ENCODE data around the gene GMDS.

Gene GMDS

DNA sequence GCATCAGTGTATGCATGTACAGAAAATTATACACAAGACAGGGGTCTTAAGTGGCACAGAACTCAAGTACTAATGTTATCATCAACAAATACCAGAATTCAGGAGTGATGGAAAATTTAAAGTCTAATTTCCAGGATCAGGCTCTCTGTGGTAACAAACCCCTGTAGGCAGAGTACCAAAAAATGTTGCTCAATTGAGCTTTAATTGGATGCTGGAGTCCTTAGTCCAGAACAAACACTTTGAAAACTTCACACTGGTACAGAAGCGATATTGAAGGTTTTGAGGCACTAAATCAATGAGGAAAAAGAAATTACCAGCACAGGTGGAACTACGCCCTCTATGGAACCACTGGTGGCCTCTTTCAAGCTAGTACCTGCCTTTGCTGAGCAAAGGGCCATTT is 522.6 kb downstream of the GMDS start:
- H3K27ac Mint-ChIP-seq (ENCODE audit: low read depth) = no peak overlapping the region
- no peak for ATAC-seq (replicated peaks; ENCODE audit: extremely low read depth, poor library complexity, severe bottlenecking)
- DNase-seq (ENCODE audit: low spot score in 2 of 2) = no peak

DNA sequence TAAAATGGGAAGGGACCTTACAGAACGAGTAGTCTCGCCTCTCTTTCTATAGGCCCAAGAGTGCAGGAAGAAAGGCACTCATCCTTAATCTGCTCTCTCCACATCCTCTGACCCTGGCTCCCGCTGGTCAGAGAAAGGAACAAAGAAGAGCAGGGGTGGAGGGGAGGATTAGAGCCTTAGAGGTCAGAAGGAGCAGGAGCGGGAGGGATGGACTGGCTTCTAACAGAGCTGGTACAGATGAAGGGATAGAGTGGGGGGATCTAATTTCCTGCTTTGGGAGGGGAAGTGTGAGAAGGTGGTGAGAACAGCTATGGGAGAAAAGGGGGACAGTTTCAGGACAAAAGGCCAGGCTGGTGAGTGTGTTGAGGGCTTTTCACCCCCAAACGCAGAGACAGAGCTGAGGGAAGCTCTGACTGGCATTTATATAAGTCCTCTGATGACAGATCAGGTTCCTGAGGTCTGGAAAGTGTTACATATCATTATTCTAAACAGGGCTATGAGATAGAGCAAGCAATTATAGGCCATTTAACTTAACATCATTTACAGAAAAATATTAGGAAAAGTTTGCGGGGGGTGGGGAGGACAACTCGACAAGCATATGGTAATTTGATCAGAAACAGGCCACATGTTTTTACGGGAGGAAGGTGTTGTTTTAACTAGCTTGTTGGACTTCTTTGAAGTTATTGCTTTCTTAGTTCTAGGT is 524.6 kb downstream of the GMDS start:
- no peaks in the 10 kb centered on the region for H3K36me3 Mint-ChIP-seq (ENCODE audit: insufficient read depth)
- no peak overlapping the region for H3K4me3 Mint-ChIP-seq

More for the DNA sequence above, 522.6 kb downstream of the GMDS start:
- Mint-ChIP-seq H3K4me1 (no peaks in the 10 kb centered on the region), H3K36me3 (ENCODE audit: insufficient read depth) (peaks cover 2% of the 10 kb centered on the region), H3K4me3 (no peak overlapping the region), H3K9me3 (no peaks in the 10 kb centered on the region), H3K27me3 (no peaks in the 10 kb centered on the region)

DNA sequence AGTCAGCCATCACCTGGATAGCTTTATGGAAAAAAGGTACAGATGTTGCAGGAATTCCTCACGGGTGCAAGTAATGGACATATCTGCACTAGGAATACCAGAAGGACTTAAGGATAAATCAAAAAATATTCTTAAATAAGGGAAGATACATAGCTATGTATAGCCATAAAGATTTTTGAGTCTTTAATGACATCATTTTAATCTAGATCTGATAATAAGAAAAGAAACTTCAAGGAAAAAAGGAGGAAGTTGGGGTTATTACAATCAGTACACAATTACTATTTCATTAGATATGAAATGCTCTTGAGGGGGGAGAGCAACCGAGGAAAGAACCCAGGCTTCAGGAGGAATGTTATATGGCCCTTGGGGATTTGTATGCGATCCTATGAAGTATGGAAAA is 525.5 kb downstream of the GMDS start:
- H3K9me3 Mint-ChIP-seq = no peaks in the 10 kb centered on the region
- ATAC-seq (replicated peaks; ENCODE audit: extremely low read depth, poor library complexity, severe bottlenecking) (no peak), DNase-seq (ENCODE audit: low spot score in 2 of 2) (no peak)
- no peak overlapping the region for H3K4me3 Mint-ChIP-seq
- H3K27me3 Mint-ChIP-seq = no peaks in the 10 kb centered on the region
- H3K27ac Mint-ChIP-seq (ENCODE audit: low read depth) = no peak overlapping the region
- no peaks in the 10 kb centered on the region for H3K36me3 Mint-ChIP-seq (ENCODE audit: insufficient read depth)
- no peaks in the 10 kb centered on the region for H3K4me1 Mint-ChIP-seq

More for the DNA sequence above, 524.6 kb downstream of the GMDS start:
- no peaks in the 10 kb centered on the region for H3K9me3 Mint-ChIP-seq
- ATAC-seq (replicated peaks; ENCODE audit: extremely low read depth, poor library complexity, severe bottlenecking) = no peak
- H3K27me3 Mint-ChIP-seq = no peaks in the 10 kb centered on the region
- no peak overlapping the region for H3K27ac Mint-ChIP-seq (ENCODE audit: low read depth)
- no peaks in the 10 kb centered on the region for H3K4me1 Mint-ChIP-seq
- no peak for DNase-seq (ENCODE audit: low spot score in 2 of 2)

DNA sequence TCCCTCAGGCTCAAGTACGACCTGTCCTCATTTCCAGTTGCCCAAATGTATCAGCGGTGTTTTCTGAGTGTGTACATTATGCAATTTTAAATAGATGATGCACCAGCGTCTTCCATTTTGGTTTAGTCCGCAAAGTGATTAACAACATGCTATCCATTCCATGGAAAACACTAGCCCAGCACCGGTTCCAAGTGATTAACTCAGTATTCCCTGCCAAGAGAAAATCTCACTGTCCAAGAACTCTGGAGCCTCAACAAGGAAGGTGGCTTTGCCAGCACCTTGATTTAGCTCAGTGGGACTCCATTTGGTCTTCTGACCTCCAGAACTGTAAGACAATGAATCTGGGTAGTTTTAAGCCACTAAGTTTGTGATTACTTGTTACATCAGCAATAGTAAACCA is 528.5 kb downstream of the GMDS start:
- no peaks in the 10 kb centered on the region for H3K4me1 Mint-ChIP-seq
- ATAC-seq (replicated peaks; ENCODE audit: extremely low read depth, poor library complexity, severe bottlenecking) (no peak), DNase-seq (ENCODE audit: low spot score in 2 of 2) (no peak)
- H3K27ac Mint-ChIP-seq (ENCODE audit: low read depth) = no peak overlapping the region
- no peak overlapping the region for H3K4me3 Mint-ChIP-seq
- H3K27me3 Mint-ChIP-seq = no peaks in the 10 kb centered on the region
- H3K36me3 Mint-ChIP-seq (ENCODE audit: insufficient read depth) = no peaks in the 10 kb centered on the region
- H3K9me3 Mint-ChIP-seq = no peaks in the 10 kb centered on the region

DNA sequence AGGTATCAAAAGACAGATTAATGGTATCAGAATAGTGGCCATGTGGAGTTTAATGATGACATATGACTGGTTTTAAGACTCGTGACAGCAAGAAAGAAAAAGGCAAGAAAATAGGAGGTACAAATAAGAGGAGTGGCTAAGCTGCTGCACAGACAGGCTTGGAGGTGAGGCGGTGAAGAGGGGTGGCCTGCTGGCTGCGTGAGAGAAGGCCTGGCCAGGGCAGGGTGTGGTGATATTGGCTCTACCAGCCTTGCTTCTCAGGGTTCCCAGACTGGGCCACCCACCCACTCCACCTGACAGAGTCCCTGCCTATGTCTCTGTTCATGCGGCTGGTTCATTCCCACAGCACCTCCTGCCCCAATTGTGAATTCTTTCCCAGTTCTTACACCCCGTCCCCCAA is 529.0 kb downstream of the GMDS start:
- ATAC-seq (replicated peaks; ENCODE audit: extremely low read depth, poor library complexity, severe bottlenecking) = no peak
- H3K36me3 Mint-ChIP-seq (ENCODE audit: insufficient read depth) = no peaks in the 10 kb centered on the region
- H3K27me3 Mint-ChIP-seq = no peaks in the 10 kb centered on the region
- no peak overlapping the region for H3K27ac Mint-ChIP-seq (ENCODE audit: low read depth)
- no peak for DNase-seq (ENCODE audit: low spot score in 2 of 2)
- no peak overlapping the region for H3K4me3 Mint-ChIP-seq
- H3K4me1 Mint-ChIP-seq = no peaks in the 10 kb centered on the region
- H3K9me3 Mint-ChIP-seq = no peaks in the 10 kb centered on the region

DNA sequence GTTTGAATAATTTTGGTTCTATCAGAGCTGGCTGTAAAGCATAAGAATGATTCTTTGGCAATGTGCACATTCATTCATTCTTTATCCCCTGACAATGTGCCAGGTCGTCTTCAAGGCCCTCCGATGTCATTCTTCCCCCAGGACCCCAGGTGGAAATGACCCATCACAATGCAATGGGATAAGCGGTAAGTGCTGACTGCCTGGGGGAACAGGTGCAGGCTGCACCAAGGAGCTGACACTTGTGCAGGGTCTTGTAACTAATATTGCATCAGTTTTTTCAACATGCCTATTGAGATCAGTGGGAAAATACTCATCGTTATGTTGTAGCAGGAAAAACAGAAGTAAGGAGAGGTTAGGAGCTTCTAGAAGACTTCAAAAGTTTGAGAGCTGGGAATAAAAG is 530.1 kb downstream of the GMDS start:
- DNase-seq (ENCODE audit: low spot score in 2 of 2) (no peak), ATAC-seq (replicated peaks; ENCODE audit: extremely low read depth, poor library complexity, severe bottlenecking) (no peak)
- no peaks in the 10 kb centered on the region for H3K27me3 Mint-ChIP-seq
- H3K36me3 Mint-ChIP-seq (ENCODE audit: insufficient read depth) = no peaks in the 10 kb centered on the region
- no peak overlapping the region for H3K27ac Mint-ChIP-seq (ENCODE audit: low read depth)
- no peaks in the 10 kb centered on the region for H3K4me1 Mint-ChIP-seq
- no peaks in the 10 kb centered on the region for H3K9me3 Mint-ChIP-seq
- no peak overlapping the region for H3K4me3 Mint-ChIP-seq

DNA sequence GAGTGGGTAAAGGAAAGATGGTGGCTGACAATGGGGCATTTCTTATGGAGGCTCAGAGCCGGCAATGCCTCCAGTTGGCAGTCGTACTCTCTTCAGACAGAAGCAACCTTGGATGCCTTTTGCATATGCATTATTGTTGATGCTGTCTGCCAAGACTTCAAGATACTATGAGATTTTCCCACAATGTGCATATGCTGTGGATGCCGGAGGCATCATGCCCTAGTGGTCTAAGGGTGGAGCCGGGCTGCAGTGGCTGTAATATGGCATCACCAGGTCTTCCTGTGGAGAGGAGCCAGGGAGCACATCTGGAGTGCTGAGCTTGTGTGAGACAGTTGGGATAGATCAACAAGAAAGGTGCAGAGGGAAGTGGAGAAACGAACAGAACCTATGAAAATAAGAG is 530.8 kb downstream of the GMDS start:
- DNase-seq (ENCODE audit: low spot score in 2 of 2) (no peak), ATAC-seq (replicated peaks; ENCODE audit: extremely low read depth, poor library complexity, severe bottlenecking) (no peak)
- Mint-ChIP-seq H3K4me1 (no peaks in the 10 kb centered on the region), H3K27ac (ENCODE audit: low read depth) (no peak overlapping the region), H3K9me3 (no peaks in the 10 kb centered on the region), H3K27me3 (no peaks in the 10 kb centered on the region), H3K4me3 (no peak overlapping the region), H3K36me3 (ENCODE audit: insufficient read depth) (no peaks in the 10 kb centered on the region)

DNA sequence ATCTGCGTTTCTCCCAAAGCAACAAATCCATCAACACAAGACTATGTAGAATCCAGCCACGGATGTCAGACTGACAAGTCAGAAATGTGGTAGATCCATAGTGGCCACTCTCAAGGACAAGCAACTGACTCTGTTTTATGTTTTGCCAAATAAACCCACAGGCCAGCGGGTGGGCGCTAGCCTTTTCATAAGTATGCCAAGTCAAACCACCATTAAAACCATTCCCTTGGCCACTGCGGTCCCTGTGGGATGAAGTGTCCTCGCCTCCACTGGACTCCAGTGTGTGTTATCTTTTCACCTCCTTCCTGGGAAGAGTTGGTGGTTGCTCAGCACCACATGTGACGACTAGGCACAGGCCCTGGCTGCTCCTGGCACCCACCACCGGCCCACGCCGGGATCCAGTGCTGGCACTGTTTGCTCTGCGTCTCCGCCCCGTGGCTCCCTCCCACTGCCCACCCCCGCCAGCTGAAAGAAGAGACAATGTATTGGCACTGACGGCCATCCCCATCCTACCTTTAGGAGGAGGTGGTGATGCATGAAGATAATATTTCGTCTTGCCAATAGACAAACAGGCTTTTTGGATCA is 532.3 kb downstream of the GMDS start:
- Mint-ChIP-seq H3K9me3 (no peaks in the 10 kb centered on the region), H3K27me3 (no peaks in the 10 kb centered on the region), H3K27ac (ENCODE audit: low read depth) (no peak overlapping the region), H3K4me3 (no peak overlapping the region), H3K4me1 (no peaks in the 10 kb centered on the region), H3K36me3 (ENCODE audit: insufficient read depth) (no peaks in the 10 kb centered on the region)
- ATAC-seq (replicated peaks; ENCODE audit: extremely low read depth, poor library complexity, severe bottlenecking) (no peak), DNase-seq (ENCODE audit: low spot score in 2 of 2) (no peak)

DNA sequence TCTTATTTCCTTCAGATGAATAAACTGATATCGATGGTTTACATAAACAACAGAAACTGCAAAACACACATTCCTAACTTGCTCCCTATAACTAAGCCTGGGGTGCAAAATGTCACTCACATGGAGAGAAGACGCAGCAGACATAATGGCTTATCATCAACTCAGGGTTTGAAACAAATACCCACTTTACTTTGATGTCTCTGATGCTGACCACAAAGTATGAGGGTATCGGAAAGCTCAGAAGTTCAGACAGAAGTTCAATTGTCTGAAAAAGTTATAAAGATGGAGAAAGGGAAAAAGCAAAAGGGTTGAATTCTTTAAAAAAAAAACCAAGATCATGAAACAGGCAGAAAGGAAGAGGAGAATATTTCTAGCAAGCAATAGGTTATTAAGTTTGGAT is 533.0 kb downstream of the GMDS start:
- H3K4me3 Mint-ChIP-seq = no peak overlapping the region

DNA sequence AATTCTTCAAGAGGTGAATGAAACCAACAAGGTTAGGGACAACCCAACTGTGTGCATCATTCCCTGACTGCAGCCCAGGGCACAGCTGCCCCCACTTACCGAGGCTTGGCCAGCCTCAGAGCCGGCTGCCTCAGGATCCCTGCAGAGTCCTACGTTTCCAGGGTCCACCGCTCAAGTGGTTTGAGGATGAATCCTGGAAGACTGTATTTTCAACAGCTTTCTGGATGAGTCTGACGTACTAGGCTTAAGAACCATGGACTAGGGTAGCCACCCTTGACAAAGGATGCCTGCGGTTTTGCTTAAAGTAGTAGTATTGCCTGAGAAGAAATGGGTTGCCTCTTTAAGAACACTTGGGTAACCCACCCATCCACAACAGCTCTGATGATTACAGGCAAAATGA is 534.3 kb downstream of the GMDS start:
- Mint-ChIP-seq H3K4me3 (no peak overlapping the region), H3K36me3 (ENCODE audit: insufficient read depth) (no peaks in the 10 kb centered on the region), H3K27ac (ENCODE audit: low read depth) (no peak overlapping the region), H3K4me1 (no peaks in the 10 kb centered on the region), H3K27me3 (no peaks in the 10 kb centered on the region), H3K9me3 (no peaks in the 10 kb centered on the region)
- ATAC-seq (replicated peaks; ENCODE audit: extremely low read depth, poor library complexity, severe bottlenecking) (no peak), DNase-seq (ENCODE audit: low spot score in 2 of 2) (no peak)

More for the DNA sequence above, 533.0 kb downstream of the GMDS start:
- H3K4me1 Mint-ChIP-seq = no peaks in the 10 kb centered on the region
- H3K27me3 Mint-ChIP-seq = no peaks in the 10 kb centered on the region
- no peak overlapping the region for H3K27ac Mint-ChIP-seq (ENCODE audit: low read depth)
- H3K36me3 Mint-ChIP-seq (ENCODE audit: insufficient read depth) = no peaks in the 10 kb centered on the region
- no peak for DNase-seq (ENCODE audit: low spot score in 2 of 2)
- no peak for ATAC-seq (replicated peaks; ENCODE audit: extremely low read depth, poor library complexity, severe bottlenecking)
- H3K9me3 Mint-ChIP-seq = no peaks in the 10 kb centered on the region

DNA sequence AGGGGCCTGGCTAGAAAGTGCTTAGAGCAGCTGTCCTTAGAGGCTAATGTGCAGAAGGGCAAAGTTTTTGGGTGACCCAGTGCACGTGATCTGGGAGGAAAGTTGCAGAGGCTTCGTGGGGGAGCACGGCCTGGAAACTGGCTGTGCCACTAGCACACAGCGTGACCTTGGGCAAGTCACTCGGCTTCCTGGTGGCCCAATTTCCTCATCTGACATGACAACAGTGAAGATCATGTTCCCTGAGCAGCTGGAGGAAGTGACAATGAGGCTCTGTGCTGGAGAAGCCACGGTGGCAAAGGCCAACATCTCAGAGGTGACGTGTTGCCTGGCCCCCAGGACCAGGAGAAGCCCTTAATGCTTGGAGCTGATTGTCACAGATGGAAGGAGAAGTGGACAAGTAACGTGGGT is 536.2 kb downstream of the GMDS start:
- no peak for DNase-seq (ENCODE audit: low spot score in 2 of 2)
- Mint-ChIP-seq H3K27me3 (no peaks in the 10 kb centered on the region), H3K36me3 (ENCODE audit: insufficient read depth) (no peaks in the 10 kb centered on the region), H3K27ac (ENCODE audit: low read depth) (no peak overlapping the region), H3K4me1 (no peaks in the 10 kb centered on the region), H3K4me3 (no peak overlapping the region), H3K9me3 (no peaks in the 10 kb centered on the region)
- no peak for ATAC-seq (replicated peaks; ENCODE audit: extremely low read depth, poor library complexity, severe bottlenecking)

DNA sequence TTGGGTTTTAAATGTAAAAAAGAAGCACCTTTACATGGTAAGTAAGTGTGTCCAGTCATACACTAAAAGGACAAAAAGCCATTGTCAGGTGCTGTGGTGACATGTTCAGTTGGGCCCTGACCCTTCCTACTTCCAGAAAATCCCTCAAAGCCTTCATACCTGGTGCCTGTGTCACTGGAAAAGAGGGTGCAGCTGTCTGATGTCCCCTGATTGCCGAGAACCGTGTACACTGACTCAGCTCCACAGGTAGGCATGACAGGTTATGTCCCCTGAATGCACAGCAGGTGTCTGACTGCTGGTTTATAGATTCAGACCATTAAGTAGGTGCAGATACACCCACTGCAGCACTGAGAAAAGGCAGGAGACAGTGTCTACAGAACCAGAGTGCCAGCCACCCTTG is 536.6 kb downstream of the GMDS start:
- DNase-seq (ENCODE audit: low spot score in 2 of 2) (no peak), ATAC-seq (replicated peaks; ENCODE audit: extremely low read depth, poor library complexity, severe bottlenecking) (no peak)
- Mint-ChIP-seq H3K27me3 (no peaks in the 10 kb centered on the region), H3K9me3 (no peaks in the 10 kb centered on the region), H3K4me3 (no peak overlapping the region), H3K4me1 (no peaks in the 10 kb centered on the region), H3K27ac (ENCODE audit: low read depth) (no peak overlapping the region), H3K36me3 (ENCODE audit: insufficient read depth) (no peaks in the 10 kb centered on the region)

DNA sequence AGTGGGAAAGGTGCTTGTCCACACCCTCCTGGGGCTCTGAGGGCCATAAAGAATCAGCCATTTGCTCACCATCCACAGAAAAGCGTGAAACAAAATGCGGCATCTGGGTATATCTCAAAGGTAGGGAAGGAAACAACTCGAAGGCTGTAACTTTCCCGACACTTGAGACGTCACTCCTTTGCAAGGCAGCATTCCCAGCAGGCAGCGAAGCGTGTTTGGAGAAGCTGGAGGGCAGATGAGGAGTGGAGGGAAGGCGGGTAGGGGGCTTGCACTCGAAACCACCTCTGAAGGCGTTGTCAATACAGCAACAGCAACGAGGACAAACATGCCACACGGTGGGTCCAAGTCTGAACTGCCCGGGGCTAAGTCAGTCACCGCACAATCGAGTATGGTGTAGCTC is 537.3 kb downstream of the GMDS start:
- no peak for ATAC-seq (replicated peaks; ENCODE audit: extremely low read depth, poor library complexity, severe bottlenecking)
- H3K27me3 Mint-ChIP-seq = no peaks in the 10 kb centered on the region
- no peaks in the 10 kb centered on the region for H3K4me1 Mint-ChIP-seq
- H3K27ac Mint-ChIP-seq (ENCODE audit: low read depth) = no peak overlapping the region
- H3K4me3 Mint-ChIP-seq = no peak overlapping the region
- no peaks in the 10 kb centered on the region for H3K9me3 Mint-ChIP-seq
- no peak for DNase-seq (ENCODE audit: low spot score in 2 of 2)
- H3K36me3 Mint-ChIP-seq (ENCODE audit: insufficient read depth) = no peaks in the 10 kb centered on the region
